Forelimb muscle (tissue), 1 donor: ENCODE results near the gene CALML6. TPM values are rescaled to one million over a fixed set of nuclear protein-coding genes. Genes with fewer than 3 reads are reported as not detected.
"Not testable (repeated sequence)": the region's sequence is repeated elsewhere in the genome, so short reads cannot be mapped to it uniquely, and the experiment has no call there.

ENCODE experiments used
- DNase-seq: peaks from one replicate; pipeline ENCODE4 v3.0.0-alpha.2; 2013; ENCODE audit warnings: low read depth
- polyA plus RNA-seq: library from polyadenylated mRNA; unstranded; fragments of 120-200 nt; gene quantifications from one replicate; pipeline ENCODE4 v1.2.1, GENCODE V29; 2013; ENCODE audit not compliant: insufficient read length

The CALML6 gene, protein sequence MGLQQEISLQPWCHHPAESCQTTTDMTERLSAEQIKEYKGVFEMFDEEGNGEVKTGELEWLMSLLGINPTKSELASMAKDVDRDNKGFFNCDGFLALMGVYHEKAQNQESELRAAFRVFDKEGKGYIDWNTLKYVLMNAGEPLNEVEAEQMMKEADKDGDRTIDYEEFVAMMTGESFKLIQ
- 281 TPM for polyA plus RNA-seq

DNA sequence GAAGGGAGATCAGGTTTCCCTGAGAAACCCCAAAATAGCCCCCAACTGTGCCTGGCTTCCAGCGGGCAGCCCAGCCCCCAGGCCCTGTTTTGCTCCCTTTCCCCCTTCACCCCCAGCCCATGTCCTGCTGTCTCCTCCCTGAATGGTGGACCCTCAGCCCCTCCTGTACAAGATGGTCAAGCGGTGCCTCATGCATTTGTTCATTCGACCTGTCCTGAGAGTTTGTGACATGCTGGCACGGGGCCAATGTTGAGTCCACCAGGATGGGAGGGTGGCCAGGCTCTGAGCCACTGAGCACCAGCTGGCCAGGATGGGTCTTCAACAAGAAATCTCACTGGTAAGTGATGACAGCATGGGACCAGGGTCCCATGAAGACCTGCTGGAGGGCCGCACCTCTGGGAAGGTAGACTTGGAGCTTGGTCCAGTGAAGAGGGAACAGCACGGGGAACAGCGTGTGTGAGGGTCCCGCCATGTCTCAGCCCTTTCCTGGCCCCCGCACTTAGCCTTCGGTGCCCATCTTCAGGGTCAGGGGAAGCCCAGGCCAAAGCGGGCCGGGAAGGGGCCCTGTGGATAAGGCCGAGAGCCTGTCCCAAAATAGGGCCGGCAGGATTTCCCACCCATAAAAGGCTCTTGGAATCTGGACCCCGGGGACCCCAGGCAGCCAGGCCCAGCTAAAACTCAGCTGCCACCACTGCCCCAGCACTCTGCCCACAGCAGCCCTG is at the start of gene CALML6:
CALML6 (plus strand) TSS at position 290 of the 722 bp plus-strand sequence; CDS start at position 311, 21 bp downstream.
- no peak for DNase-seq

DNA sequence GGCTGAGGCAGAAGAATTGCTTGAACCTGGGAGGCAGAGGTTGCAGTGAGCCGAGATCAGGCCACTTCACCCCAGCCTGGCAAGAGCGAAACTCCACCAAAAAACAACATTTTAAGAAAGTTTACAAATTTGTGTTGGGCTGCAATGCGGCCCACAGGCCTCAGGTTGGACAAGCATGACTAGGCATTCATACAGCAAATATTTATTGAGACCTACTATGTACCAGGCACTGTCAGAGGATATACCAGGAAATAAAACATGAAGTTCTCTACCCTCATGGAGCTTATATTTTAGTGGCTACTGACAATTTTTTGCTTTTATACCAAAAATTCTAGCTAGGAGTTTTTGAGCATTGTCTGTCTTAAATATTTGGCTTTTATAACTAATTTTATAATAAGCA is 47.9 kb upstream of the CALML6 start:
- no peak for DNase-seq

DNA sequence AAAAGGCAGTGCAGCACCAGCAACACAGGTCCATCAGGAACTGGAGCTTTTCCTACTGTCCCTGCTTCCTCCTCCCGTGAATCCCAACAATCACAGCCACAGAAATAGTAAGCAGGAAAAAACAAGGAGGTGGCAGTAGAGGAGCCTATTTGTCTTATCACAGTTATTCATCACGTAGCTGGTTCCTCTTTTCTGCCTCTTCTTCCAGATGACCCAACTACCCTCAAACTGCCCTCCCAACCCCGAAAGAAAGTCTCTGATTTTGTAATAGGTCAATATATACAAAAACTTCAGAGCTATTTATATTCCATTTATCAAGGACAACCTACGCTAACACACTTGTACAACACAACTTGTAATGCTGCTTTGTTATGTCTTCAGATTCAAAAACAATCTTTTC is 45.6 kb upstream of the CALML6 start:
- DNase-seq: no peak

DNA sequence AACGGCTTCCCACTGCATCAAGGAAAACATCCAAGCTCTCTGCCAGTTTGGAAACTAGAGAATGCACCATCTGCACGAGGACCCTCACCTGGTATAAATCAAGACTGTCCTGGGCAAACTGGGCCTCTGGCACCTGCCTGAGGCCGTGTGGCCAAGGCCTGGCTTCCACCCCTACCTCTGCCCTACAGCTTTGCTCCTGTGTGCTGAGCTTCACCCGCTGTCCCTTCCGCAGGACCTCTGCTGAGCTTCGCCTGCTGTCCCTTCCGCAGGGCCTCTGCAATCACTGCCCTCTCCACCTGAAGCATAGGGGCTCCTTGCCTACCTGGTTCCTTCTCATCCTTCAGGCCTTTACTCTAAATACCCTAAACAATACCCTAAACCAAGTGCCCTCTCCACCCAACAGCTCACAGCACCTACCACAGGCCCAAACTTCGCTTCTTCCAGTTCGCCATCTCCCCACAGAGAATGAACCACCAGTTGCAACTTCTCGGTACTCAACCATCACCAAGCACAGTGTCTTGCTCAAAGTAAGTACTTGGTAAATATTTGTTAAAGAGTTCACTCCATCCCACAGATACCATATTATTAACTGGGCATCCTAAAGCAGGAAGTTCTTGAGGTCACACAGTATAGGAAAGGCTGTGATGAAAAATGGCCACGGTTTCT is 42.6 kb upstream of the CALML6 start:
- DNase-seq: no peak

DNA sequence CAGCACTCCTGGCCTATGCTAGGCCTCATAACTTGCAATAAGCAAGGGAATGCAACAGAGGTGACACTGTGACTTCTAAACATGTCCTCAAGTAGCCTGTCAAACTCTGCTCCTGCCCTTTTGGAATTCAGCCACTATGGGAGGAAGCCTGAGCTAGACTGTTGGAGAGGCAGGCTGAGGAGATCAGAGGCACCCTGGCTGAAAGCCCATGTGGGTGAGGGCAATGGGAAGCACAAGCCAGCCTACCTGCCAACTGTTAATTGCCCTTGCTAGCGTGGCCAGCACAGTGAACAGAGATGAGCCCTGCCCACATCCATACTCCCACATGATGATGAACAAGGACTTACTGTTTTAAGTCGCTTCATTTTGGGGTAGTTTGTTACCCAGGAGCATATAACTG is 41.9 kb upstream of the CALML6 start:
- no peak for DNase-seq

DNA sequence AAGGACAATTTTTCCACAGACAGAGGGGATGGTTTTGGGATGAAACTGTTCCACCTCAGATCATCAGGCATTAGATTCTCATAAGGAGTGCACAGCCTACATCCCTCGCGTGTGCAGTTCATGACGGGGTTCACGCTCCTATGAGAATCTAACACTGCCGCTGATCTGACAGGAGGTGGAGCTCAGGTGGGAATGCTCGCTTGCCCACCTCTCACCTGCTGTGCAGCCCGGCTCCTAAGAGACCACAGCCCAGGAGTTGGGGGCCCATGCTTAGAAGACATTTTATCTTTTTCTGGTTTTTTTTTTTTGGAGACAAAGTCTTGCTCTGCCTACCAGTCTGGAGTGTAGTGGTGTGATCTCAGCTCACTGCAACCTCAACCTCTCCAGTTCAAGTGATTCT is 40.2 kb upstream of the CALML6 start:
- DNase-seq: no peak

DNA sequence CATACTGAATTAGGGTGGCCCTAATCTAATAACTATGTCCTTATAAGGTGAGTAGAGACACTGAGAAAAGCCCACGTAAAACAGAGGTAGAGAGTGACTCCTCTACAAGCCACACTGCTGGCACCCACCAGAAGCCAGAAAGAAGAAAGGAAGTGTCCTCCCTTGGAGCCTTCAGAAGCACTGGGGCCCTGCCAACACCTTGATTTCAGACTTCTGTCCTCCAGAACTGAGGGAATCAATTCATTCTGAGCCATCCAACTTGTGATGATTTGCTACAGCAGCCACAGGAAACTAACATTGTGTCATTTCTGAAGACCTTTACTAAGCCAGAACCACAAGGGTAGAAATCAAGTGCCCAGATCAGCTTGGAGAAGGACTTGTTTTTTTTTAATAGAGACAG is 39.1 kb upstream of the CALML6 start:
- no peak for DNase-seq

DNA sequence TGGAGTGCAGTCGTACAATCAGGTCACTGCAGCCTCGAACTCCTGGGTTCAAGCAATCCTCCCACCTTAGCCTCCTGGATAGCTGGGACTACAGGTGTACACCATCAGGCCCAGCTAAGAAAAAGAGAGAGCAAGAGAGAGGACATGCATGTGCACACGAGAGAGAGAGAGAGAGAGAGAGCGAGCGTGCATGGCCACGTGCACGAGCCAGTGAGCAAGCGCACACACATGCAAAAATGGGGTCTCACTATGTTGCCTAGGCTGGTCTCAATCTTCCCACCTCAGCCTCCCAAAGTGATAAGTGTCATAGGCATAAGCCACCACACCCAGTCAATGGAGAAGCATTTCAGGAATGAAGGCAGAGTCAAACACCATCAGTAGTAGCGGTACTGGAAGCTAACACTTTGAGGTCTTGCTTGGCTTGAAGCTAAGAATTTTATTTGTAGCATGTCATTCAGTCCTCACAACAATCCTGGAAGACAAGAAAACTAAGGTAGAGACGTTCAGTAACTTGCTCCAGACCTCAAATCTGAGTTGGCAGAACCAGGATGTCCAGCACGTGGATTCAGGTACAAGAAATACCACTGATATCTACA is 38.6 kb upstream of the CALML6 start:
- no peak for DNase-seq

DNA sequence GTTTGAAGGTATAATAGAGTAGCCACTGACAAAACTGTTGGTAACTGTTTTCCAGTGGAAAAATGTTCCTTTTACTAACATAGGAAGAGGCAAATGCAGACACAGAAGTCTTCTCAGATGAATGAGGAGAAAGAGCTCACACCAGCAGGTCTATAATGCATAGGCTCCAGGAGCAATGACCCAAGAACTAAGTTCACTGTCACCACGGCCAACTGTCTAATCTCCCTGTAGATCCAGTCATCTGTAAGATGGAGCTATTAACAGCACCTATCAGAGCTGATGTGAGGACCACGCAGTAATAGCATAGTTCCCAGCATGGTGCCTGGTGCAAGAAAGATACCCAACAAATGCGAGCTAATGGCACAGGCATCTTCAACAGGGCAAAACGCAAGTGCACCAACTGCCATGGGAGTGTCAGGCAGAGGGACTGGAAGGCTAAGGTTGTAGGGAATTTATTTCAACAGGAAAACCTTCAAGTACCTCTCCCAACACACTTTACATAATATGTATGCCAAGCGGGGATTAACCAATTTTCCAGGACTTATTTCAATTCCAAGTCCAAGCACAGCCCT is 37.1 kb upstream of the CALML6 start:
- DNase-seq: no peak

DNA sequence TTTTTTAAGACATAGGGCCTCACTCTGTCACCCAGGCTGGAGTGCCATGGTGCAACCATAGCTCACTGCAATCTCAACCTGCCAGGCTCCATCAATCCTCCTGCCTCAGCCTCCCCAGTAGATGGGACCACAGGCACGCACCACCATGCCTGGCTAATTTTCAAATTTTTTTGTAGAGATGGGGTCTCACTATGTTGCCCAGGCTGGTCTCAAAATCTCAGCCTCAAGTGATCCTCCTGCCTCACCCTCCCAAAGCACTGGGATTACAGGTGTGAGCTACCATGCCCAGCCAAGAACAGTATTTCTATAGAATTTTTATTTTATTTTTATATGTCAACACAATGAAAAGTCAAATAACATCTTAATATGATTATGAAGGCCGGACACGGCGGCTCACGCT is 35.1 kb upstream of the CALML6 start:
- no peak for DNase-seq

DNA sequence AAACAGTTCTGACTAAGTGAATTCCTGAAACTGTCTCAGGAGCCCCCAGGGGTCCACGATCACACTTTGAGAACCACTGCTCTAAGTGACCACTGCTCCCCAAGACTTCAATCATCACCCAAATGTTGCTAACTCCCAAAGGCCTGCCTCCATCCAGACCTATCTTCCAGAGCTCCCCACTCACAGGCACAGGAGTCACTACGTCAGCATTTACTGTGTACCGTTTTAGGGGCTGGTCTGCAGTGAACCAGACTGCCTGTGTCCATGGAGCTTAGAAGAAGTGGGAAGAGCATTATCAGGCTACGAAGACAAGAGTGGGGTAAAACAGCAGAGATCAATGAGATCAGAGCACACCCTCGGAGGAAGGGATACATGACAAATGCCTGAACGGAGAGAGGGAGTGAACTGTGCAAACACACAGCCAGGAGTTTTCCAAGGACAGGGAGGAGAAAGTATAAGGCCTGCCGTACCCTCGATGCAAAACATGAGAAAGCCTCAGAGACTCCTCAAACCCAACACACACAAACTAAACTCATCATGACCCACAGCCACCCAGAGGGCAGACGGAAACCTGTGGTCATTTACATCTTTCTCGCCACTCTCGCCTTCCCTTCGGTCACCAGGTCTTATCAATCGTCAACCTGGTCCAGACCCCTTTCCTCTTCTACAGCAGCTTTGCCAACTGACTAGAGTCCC is 34.3 kb upstream of the CALML6 start:
- no peak for DNase-seq

DNA sequence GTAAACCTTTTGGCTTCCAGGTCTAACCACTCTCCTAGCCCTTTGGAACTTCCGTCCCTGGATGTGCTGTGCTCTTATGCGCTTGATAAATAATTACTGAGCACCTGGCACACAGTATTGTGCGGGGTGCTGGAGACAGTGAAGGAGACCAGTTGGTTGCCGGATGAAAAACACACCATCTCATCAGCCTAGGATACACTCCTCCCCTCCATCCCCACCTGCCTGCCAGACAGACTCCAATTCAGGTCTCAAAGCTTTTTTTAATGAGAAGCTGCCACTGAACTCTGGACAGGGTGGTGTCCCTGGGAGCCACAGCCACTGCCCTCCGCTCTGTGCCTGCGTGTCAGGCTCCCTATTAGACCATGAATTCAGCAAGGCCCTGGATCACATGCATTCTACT is 33.3 kb upstream of the CALML6 start:
- DNase-seq: no peak

DNA sequence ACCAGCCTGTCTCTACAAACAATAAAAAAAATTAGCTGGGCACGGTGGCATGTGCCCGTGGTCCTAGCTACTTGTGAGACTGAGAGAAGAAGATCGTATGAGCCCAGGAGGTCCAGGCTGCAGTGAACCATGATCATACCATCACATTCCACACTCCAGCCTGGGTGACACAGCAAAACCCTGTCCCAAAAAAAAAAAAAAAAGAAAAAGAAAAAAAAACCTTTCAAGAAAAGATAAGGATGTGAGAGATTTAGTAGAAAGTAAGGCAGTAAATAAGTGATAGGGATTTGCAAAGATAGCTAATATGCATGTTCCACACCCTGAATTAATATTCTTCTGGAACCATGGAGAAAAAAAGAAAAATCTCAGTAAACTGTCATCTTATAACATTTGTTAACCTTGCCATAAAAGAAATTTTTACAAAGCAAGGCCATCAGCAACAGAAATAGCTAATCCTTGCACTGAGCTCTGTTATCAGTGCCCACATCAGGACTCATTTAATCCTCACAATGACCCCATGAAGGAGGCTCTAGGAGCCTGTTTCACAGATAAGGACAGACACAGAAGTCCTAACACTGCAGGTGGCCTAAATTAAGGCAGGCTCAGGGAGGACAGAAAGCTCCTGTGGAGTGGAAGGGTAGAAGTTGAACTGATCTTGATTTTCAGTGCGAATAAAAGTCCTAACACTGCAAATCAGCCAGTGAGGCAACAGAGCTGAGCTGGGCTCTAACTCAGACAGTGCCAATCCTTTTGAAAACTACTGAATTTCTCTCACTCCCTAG is 31.8 kb upstream of the CALML6 start:
- DNase-seq: no peak

DNA sequence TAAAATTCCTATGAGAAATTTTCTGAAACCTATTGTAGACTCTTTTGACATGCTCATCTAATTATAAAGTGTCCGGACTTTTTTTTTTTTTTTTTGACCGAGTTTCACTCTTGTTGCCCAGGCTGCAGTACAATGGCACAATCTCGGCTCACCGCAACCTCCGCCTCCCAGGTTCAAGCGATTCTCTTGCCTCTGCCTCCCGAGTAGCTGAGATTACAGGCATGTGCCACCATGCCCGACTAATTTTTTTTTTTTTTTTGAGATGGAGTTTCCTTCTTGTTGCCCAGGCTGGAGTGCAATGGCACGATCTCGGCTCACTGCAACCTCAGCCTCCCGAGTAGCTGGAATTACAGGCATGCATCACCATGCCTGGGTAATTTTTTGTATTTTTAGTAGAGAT is 31.2 kb upstream of the CALML6 start:
- DNase-seq: not testable (repeated sequence)

DNA sequence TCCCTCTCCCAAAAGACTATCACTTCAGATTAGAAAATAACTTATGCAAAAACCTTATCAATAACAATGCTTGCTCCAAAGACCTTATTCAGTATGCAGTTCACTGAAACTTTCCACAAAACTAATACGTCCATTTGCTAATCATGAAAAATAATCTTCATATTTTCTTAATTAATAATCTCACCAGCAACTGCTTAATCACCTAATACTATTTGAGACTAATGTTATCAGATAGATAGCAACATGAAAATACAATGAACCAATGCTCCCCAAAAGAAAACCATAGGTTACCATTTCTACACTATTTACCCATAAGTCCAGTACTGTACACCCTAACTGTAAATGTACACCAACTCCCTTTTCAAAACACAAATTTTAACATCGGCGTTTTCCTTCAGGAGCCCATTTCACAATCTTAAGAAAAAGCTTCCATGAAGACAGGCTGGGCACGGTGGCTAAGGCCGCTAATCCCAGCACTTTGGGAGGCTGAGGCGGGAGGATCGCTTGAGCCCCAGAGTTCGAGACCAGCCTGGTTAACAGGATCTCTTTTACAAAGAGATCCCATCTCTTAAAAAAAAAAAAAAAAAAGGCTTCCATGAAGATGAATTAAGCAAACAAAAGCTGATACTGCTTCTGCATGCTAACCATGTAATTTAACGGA is 25.8 kb upstream of the CALML6 start:
- no peak for DNase-seq

DNA sequence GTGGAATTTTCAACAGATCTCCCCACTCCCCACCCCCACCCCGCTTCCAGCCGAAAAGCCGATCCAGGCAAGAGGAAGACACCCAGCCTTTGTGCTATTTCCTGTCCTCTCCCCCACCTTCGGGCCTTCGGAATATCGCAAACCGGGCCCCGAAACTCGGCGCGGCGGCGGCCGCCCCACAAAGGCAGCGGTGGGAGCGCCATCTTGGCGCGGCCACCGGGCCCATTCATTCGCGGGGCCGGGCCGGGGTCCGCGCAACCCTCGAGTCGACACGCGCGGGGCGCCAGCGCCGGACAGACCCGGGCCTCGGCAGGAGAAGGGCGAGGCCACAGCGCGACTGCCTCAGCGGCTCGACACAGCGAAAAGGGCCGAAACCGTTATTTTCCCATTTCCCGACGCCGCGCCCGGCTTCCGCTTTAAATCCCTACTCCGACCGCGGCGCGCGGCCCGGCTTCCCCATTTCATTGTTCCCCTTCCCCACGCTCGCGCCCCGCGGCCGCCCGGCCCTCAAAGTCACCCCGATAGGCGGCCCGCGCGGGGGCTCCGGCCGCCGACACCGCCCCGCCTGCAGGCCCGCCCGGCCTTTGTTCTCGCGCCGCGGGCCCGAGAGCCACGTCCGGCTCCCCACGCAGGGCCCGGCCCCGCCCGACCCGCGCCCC is 25.1 kb upstream of the CALML6 start:
- no peak for DNase-seq

DNA sequence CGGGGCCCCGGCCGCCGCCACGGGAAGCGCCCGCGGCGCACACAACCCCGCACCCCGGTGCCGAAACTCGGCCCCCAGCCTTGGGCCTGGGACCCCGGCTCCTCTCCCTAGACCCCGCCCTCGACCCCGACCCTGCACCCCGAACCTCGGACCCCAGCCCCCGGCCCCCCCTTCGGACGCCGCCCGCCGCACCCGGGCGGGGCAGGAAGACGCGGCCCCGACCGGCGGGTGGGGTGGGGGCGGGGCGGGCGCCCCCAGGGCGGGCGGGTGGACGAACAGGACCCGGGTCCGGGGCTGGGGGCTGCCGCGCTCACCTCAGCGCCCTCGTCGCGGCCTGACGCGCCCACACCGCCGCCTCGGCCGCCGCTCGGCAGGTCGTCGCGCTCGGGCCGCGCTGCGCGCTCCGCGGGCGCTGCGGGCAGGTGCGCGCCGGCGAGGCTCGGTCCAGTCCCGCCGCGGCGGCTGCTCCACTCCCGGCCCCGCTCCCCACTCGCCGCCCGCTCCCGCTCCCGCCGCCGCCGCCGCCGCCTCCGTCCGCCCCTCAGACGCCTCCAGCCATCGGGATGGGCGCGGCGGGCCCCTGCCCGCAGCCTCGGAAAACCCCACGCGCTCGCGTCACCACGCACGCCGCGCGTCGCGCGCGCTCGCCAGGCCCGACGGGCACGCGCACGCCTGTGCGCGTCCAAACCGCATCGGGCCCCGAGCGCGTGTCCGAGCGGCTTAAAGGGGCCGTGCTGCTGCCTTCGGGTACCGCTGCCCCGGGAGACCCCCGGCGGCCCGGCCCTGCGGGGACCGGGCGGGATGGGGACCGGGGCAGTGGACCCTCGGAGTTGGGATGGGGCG is 24.3 kb upstream of the CALML6 start, which contains the start of gene GNB1:
GNB1 (minus strand) TSS at position 582 of the 843 bp plus-strand sequence. CDS start 65,634 bp downstream, outside the sequence.
- DNase-seq: peak; percentile 92

DNA sequence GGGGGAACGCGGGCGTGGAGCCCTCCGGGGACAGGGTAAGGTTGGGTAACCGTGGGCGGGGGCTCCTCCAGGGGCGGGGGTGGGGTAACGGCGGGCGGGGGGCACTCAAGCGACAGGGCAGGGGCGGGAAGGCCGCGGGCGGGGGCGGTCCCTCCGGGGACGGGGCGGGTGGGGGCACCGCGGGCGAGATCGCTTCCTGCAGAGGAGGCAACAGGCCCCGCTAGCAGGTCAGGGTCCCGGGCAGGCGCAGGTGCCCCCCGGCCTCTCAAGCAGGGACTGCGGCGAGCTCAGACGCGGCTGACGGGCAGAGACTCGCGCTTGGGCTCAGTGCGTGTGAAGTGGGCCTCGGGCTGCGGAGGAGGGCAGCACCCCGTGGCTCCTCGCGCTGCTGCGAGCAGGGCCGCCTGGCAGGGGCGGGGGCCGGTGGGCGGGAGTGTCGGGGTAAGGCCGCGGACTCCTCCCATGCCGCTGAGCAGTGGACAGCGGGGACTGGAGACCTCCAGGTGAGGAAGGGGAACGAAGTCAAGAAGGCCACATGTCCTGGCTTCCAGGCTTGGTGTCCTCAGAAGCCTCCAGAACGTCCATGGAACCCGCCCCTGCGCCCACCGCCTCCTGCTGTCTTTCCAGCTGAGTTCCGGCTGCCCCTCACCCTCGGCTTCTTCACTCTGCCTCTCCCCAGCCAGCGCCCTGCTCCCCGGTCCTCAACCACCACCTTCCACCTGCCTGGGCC is 23.5 kb upstream of the CALML6 start:
- no peak for DNase-seq
